ENCODE data around the gene MRPS21.

The MRPS21 gene

DNA sequence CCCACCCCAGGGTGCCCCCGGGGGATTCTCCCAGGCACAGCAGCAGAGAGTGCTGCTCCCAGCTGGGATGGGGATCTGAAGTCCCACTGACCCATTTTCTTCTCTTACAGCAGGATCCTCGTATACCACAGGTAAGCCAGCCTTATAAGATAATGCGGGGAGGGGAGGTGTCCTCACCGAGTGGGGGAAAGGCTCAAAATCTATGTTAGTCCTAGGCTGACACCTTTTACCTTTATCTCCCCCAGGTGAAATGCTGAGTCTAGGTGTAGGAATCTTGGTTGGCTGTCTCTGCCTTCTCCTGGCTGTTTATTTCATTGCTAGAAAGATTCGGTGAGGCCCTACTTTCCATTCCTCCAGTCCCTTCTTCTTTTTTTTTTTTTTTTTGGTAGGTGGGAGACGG, 30.1 kb upstream of the MRPS21 start:
- peaks cover 63% of the 10 kb centered on the region for H3K36me3 ChIP-seq (ENCODE audit: control insufficient read depth, insufficient read depth, low read length)
- H3K4me1 ChIP-seq (ENCODE audit: control insufficient read depth, insufficient read depth, low read length) = peaks cover 16% of the 10 kb centered on the region

GRCh38 chr1:150267896-150268295, 25.8 kb upstream of the MRPS21 start:
- Histone ChIP-seq H3K4me3 (ENCODE audit: low read depth, low read length) (peak overlapping the region; percentile 99), H3K27ac (ENCODE audit: low read depth, low read length) (no peak overlapping the region), H3K4me1 (ENCODE audit: control insufficient read depth, insufficient read depth, low read length) (peaks cover 15% of the 10 kb centered on the region)

More for the DNA sequence above, 30.1 kb upstream of the MRPS21 start:
- Histone ChIP-seq H3K4me3 (ENCODE audit: low read depth, low read length) (no peak overlapping the region), H3K9me3 (ENCODE audit: control insufficient read depth, insufficient read depth, low read length) (no peaks in the 10 kb centered on the region), H3K9ac (ENCODE audit: low read depth, low read length) (no peak overlapping the region), H3K27me3 (ENCODE audit: control insufficient read depth, insufficient read depth, low read length) (no peaks in the 10 kb centered on the region), H3K27ac (ENCODE audit: low read depth, low read length) (no peak overlapping the region)

DNA sequence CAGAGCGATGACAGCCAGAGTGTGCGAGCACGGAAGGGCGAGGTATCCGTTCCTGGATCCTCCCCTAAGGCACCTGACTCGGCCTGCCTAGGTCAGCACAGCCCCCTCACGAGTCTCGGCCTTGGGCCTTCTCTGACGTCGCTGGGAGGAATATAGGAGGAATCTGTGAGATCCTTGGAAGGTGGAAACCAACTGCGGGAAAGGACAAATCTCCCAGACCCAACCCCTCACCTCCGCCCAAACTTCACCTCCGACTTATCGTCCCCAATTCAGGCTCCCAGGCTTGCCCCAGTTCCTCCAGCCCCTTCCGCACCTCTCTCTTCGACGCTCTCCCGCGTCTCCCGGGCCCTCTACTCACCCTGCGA, 25.3 kb upstream of the MRPS21 start:
- H3K4me1 ChIP-seq (ENCODE audit: control insufficient read depth, insufficient read depth, low read length) = peaks cover 19% of the 10 kb centered on the region
- H3K27ac ChIP-seq (ENCODE audit: low read depth, low read length) = peak overlapping the region; percentile 94
- H3K36me3 ChIP-seq (ENCODE audit: control insufficient read depth, insufficient read depth, low read length) = peaks cover 40% of the 10 kb centered on the region
- H3K9ac ChIP-seq (ENCODE audit: low read depth, low read length) = peak overlapping the region; percentile 80
- H3K4me3 ChIP-seq (ENCODE audit: low read depth, low read length) = peak overlapping the region; percentile 99
- H3K9me3 ChIP-seq (ENCODE audit: control insufficient read depth, insufficient read depth, low read length) = no peaks in the 10 kb centered on the region
- no peaks in the 10 kb centered on the region for H3K27me3 ChIP-seq (ENCODE audit: control insufficient read depth, insufficient read depth, low read length)

More at GRCh38 chr1:150267896-150268295, 25.8 kb upstream of the MRPS21 start:
- H3K9ac ChIP-seq (ENCODE audit: low read depth, low read length) = peak overlapping the region; percentile 80; the same call in 1 of the 2 replicates
- peaks cover 44% of the 10 kb centered on the region for H3K36me3 ChIP-seq (ENCODE audit: control insufficient read depth, insufficient read depth, low read length)
- no peaks in the 10 kb centered on the region for H3K9me3 ChIP-seq (ENCODE audit: control insufficient read depth, insufficient read depth, low read length)
- H3K27me3 ChIP-seq (ENCODE audit: control insufficient read depth, insufficient read depth, low read length) = no peaks in the 10 kb centered on the region

GRCh38 chr1:150268705-150269403, 24.8 kb upstream of the MRPS21 start, which contains the start of gene APH1A:
Gene APH1A (minus strand): TSS chr1:150269016. CDS start chr1:150268810, 206 bp downstream.
- H3K9ac ChIP-seq (ENCODE audit: low read depth, low read length) = peak within 1 kb of the TSS; percentile 80
- H3K36me3 ChIP-seq (ENCODE audit: control insufficient read depth, insufficient read depth, low read length) = peaks cover 36% of the 10 kb centered on the region
- H3K27ac ChIP-seq (ENCODE audit: low read depth, low read length) = peak within 1 kb of the TSS; percentile 94
- H3K9me3 ChIP-seq (ENCODE audit: control insufficient read depth, insufficient read depth, low read length) = no peaks in the 10 kb centered on the region
- peaks cover 20% of the 10 kb centered on the region for H3K4me1 ChIP-seq (ENCODE audit: control insufficient read depth, insufficient read depth, low read length)
- H3K27me3 ChIP-seq (ENCODE audit: control insufficient read depth, insufficient read depth, low read length) = no peaks in the 10 kb centered on the region
- H3K4me3 ChIP-seq (ENCODE audit: low read depth, low read length) = peak within 1 kb of the TSS; percentile 99

DNA sequence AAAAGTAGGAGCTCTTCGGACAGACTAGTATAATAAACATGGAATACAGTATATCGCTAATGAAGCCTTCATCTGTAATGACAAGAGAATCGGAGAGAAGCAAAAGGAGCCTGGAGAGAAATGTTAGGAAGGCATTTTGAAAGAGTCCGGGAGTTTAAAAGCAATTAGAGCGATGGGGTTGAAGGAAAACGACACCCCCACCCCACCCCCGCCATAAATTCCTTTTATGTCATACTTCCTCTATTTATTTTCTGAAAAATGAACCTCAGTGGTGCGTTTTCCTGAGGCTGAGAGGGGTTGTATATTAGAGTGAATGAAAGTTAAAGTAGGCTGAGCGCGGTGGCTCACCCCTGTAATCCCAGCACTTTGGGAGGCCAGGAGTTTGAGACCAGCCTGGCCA, 24.2 kb upstream of the MRPS21 start:
- Histone ChIP-seq H3K27ac (ENCODE audit: low read depth, low read length) (peak overlapping the region; percentile 94), H3K9ac (ENCODE audit: low read depth, low read length) (peak overlapping the region; percentile 64), H3K4me3 (ENCODE audit: low read depth, low read length) (peak overlapping the region; percentile 99), H3K36me3 (ENCODE audit: control insufficient read depth, insufficient read depth, low read length) (peaks cover 30% of the 10 kb centered on the region), H3K9me3 (ENCODE audit: control insufficient read depth, insufficient read depth, low read length) (no peaks in the 10 kb centered on the region), H3K27me3 (ENCODE audit: control insufficient read depth, insufficient read depth, low read length) (no peaks in the 10 kb centered on the region), H3K4me1 (ENCODE audit: control insufficient read depth, insufficient read depth, low read length) (peaks cover 20% of the 10 kb centered on the region)

DNA sequence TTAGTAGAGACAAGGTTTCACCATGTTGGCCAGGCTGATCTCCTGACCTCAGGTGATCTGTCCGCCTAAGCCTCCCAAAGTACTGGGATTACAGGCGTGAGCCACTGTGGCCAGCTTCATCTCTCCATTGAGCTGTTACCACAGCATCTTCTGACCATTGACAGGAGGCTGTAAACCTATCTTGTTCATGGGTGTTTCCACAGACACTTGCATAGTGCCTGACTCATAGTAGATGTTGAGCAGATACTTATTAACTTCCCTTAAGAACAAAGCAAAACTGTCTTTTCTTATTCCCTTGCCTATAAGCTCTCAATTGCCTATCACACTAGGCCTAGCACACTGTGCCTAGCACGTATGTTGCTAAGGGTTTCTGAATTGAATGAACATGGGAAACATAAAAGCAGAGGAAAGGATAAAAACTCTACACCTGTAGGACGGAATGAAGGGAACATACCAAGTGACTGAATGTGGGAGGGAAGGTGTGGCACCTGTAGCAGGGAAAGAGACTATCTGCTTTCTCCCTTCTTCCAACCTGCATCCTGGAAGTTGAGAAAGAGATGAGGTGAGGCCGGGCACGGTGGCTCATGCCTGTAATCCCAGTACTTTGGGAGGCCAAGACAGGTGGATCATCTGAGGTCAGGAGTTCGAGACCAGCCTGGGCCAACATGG, 22.2 kb upstream of the MRPS21 start:
- no peak overlapping the region for H3K4me3 ChIP-seq (ENCODE audit: low read depth, low read length)
- no peak overlapping the region for H3K27ac ChIP-seq (ENCODE audit: low read depth, low read length)
- no peak overlapping the region for H3K9ac ChIP-seq (ENCODE audit: low read depth, low read length)
- H3K9me3 ChIP-seq (ENCODE audit: control insufficient read depth, insufficient read depth, low read length) = no peaks in the 10 kb centered on the region
- no peaks in the 10 kb centered on the region for H3K27me3 ChIP-seq (ENCODE audit: control insufficient read depth, insufficient read depth, low read length)
- H3K36me3 ChIP-seq (ENCODE audit: control insufficient read depth, insufficient read depth, low read length) = peaks cover 13% of the 10 kb centered on the region
- H3K4me1 ChIP-seq (ENCODE audit: control insufficient read depth, insufficient read depth, low read length) = peaks cover 20% of the 10 kb centered on the region

DNA sequence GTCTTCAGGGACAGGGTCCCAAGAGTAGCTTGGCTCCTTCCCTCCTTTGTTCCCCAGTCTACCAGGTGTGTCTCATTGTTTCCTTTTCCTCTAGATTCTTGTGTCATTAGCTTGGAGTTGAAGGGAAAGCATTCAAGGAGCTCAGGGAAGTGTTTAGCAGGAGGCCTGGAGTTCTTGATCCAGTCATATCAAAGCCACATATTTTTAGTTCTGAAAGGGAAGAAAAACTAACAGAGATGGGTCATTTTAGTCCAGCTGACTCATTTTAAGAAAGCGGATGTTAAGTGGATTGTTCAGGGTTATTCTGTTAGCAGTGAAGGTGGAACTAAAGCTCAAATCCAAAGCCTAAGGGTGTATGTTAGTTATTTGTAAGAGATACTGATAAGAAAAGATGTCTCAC, 20.4 kb upstream of the MRPS21 start:
- no peak overlapping the region for H3K27ac ChIP-seq (ENCODE audit: low read depth, low read length)
- H3K9ac ChIP-seq (ENCODE audit: low read depth, low read length) = no peak overlapping the region
- H3K4me1 ChIP-seq (ENCODE audit: control insufficient read depth, insufficient read depth, low read length) = peaks cover 17% of the 10 kb centered on the region
- H3K36me3 ChIP-seq (ENCODE audit: control insufficient read depth, insufficient read depth, low read length) = peaks cover 2% of the 10 kb centered on the region; the same call in 1 of the 2 replicates
- H3K9me3 ChIP-seq (ENCODE audit: control insufficient read depth, insufficient read depth, low read length) = no peaks in the 10 kb centered on the region
- H3K27me3 ChIP-seq (ENCODE audit: control insufficient read depth, insufficient read depth, low read length) = no peaks in the 10 kb centered on the region
- H3K4me3 ChIP-seq (ENCODE audit: low read depth, low read length) = peak overlapping the region; percentile 48; the same call in 1 of the 2 replicates

GRCh38 chr1:150280138-150280707, 13.4 kb upstream of the MRPS21 start:
- Histone ChIP-seq H3K27me3 (ENCODE audit: control insufficient read depth, insufficient read depth, low read length) (peaks cover 12% of the 10 kb centered on the region; the same call in 1 of the 2 replicates), H3K9ac (ENCODE audit: low read depth, low read length) (no peak overlapping the region), H3K4me3 (ENCODE audit: low read depth, low read length) (no peak overlapping the region)

GRCh38 chr1:150281221-150281757, 12.4 kb upstream of the MRPS21 start:
- peaks cover 12% of the 10 kb centered on the region; the same call in 1 of the 2 replicates for H3K4me1 ChIP-seq (ENCODE audit: control insufficient read depth, insufficient read depth, low read length)
- H3K4me3 ChIP-seq (ENCODE audit: low read depth, low read length) = peak overlapping the region; percentile 67
- H3K27ac ChIP-seq (ENCODE audit: low read depth, low read length) = peak overlapping the region; percentile 63
- H3K27me3 ChIP-seq (ENCODE audit: control insufficient read depth, insufficient read depth, low read length) = peaks cover 12% of the 10 kb centered on the region; the same call in 1 of the 2 replicates
- peak overlapping the region; percentile 84 for H3K9ac ChIP-seq (ENCODE audit: low read depth, low read length)
- H3K9me3 ChIP-seq (ENCODE audit: control insufficient read depth, insufficient read depth, low read length) = no peaks in the 10 kb centered on the region
- H3K36me3 ChIP-seq (ENCODE audit: control insufficient read depth, insufficient read depth, low read length) = peaks cover 13% of the 10 kb centered on the region

More at GRCh38 chr1:150280138-150280707, 13.4 kb upstream of the MRPS21 start:
- Histone ChIP-seq H3K36me3 (ENCODE audit: control insufficient read depth, insufficient read depth, low read length) (peaks cover 13% of the 10 kb centered on the region), H3K4me1 (ENCODE audit: control insufficient read depth, insufficient read depth, low read length) (peaks cover 12% of the 10 kb centered on the region; the same call in 1 of the 2 replicates), H3K9me3 (ENCODE audit: control insufficient read depth, insufficient read depth, low read length) (no peaks in the 10 kb centered on the region), H3K27ac (ENCODE audit: low read depth, low read length) (no peak overlapping the region)

- Histone ChIP-seq H3K4me3 (ENCODE audit: low read depth, low read length) (peak within 1 kb of the TSS; percentile 73), H3K9ac (ENCODE audit: low read depth, low read length) (peak within 1 kb of the TSS; percentile 84), H3K27me3 (ENCODE audit: control insufficient read depth, insufficient read depth, low read length) (peaks cover 12% of the 10 kb centered on the region; the same call in 1 of the 2 replicates), H3K27ac (ENCODE audit: low read depth, low read length) (peak within 1 kb of the TSS; percentile 63), H3K4me1 (ENCODE audit: control insufficient read depth, insufficient read depth, low read length) (peaks cover 12% of the 10 kb centered on the region; the same call in 1 of the 2 replicates), H3K36me3 (ENCODE audit: control insufficient read depth, insufficient read depth, low read length) (peaks cover 19% of the 10 kb centered on the region), H3K9me3 (ENCODE audit: control insufficient read depth, insufficient read depth, low read length) (no peaks in the 10 kb centered on the region)
Observed at GRCh38 chr1:150281758-150282557, 11.7 kb upstream of the MRPS21 start, which contains the start of gene CIART. Gene CIART (plus strand): TSS chr1:150282554. CDS start chr1:150283268, 714 bp downstream.

Data from HUES48 (cell line).